PC-9 (cell line): Measurements from ENCODE around the gene FAM169A.

ENCODE experiments used
- EZH2 ChIP-seq: fragments of 200-600 bp; sonication (generic); IDR thresholded peaks from 2 replicates; pipeline ENCODE4 v1.8.0; 2017; ENCODE audit warnings: antibody characterized with exemption, low read depth
- TF ChIP-seq, protein P1 (sequence below): fragments of 200-600 bp; sonication (generic); conservative IDR thresholded peaks from 2 replicates; pipeline ENCODE4 v1.6.1; 2017; ENCODE audit warnings: mixed run types, antibody characterized with exemption, mild to moderate bottlenecking, moderate library complexity

DNA sequence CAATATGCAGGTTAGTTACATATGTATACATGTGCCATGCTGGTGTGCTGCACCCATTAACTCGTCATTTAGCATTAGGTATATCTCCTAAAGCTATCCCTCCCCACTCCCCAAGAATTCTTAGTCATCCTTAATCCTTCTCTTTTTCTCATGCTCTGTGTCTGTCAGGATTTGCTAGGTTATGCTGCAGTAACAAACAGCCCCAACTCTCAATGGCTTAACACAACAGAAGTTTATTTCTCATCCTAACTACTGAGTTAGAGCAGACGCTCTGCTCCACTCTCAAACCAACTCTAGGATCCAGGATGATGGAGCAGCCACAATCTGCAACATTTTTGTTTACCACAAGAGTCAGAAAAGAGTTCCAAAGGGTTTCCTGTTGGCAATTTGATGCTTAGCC, 28.2 kb upstream of the FAM169A start:
- TF ChIP-seq, protein P1, sequence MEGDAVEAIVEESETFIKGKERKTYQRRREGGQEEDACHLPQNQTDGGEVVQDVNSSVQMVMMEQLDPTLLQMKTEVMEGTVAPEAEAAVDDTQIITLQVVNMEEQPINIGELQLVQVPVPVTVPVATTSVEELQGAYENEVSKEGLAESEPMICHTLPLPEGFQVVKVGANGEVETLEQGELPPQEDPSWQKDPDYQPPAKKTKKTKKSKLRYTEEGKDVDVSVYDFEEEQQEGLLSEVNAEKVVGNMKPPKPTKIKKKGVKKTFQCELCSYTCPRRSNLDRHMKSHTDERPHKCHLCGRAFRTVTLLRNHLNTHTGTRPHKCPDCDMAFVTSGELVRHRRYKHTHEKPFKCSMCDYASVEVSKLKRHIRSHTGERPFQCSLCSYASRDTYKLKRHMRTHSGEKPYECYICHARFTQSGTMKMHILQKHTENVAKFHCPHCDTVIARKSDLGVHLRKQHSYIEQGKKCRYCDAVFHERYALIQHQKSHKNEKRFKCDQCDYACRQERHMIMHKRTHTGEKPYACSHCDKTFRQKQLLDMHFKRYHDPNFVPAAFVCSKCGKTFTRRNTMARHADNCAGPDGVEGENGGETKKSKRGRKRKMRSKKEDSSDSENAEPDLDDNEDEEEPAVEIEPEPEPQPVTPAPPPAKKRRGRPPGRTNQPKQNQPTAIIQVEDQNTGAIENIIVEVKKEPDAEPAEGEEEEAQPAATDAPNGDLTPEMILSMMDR, result no peak
- no peak for TF ChIP-seq EZH2
